ENCODE data around the gene APOBR.
"Not testable (repeated sequence)": the region's sequence is repeated elsewhere in the genome, so short reads cannot be mapped to it uniquely, and the experiment has no call there.

The APOBR gene

DNA sequence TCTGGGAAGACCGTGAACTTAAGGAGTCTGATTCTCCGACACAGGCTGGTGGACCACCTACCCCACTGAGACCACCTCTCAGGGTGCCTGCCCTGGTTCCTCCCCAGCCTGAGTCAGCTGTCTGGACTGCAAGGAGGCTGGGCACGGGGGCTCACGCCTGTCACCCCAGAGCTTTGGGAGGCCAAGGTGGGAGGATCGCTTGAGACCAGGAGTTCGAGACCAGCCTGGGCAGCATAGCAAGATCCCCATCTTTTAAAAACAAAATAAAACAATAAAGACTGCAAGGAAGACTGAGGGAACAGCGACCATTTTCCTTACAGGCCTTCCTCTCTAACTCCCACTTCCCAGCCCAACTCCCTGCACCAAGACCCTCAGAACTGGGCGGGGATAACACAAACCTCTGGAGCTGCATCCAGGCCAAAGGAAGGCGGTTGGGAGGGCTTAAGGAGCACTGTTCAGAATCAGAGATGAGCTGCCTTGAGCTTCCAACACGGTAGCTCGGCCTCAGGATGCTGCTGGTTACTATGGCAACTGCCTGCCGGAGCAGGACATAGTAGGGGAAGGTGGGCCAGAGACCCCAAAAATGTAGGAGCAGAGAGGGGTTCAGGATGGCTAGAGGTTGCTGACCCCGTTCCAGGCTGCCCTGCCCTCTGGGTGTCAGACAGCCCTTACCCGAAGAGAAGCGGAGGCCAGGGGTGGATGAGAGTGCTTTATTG lies 4.4 kb downstream of the APOBR start:
- DNase-seq, result no peak

DNA sequence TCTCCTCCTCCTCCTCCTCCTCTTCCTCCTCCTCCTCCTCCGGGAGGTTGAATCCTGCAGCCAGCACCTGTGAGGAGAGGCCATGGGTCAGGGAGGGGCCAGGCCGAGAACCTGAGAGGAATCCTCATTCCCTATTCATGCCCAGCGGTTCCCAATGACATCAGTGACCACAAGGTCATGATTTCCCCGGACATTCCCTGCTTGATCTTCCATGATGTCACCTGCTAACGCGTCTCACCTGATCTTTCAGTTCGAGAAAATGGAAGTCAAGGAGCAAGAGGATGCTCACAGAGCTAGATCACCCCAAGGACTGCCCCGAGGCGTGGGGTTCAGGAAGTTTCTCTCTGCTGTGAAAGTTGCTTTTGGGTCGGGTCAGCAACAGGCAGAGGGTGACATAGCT lies 5.4 kb downstream of the APOBR start:
- DNase-seq, result no peak

DNA sequence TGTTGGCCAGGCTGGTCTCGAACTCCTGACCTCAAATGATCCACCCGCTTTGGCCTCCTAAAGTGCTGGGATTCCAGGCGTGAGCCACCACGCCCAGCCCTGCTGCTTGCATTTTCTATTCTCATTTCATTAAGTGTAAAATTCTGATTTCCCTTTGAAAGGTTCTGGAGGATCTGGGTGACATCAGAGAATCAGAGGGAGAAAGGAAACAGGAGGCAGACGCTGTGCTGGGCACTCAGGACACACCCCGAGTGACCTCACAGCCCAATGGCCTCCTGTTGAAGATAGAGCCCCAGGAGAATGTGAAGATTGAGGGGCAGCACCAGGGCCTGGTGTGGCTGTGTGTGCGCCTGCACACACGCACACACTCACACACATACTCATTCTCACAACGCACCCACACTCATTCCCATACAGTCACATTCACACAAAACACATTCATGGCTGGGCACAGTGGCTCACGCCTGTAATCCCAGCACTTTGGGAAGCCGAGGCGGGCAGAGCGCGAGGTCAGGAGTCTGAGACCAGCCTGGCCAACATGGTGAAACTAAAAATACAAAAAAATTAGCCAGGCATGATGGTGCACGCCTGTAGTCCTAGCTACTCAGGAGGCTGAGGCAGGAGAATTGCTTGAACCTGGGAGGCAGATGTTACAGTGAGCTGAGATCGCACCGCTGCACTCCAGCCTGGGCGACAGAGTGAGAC lies 6.2 kb downstream of the APOBR start:
- not testable (repeated sequence) for DNase-seq

DNA sequence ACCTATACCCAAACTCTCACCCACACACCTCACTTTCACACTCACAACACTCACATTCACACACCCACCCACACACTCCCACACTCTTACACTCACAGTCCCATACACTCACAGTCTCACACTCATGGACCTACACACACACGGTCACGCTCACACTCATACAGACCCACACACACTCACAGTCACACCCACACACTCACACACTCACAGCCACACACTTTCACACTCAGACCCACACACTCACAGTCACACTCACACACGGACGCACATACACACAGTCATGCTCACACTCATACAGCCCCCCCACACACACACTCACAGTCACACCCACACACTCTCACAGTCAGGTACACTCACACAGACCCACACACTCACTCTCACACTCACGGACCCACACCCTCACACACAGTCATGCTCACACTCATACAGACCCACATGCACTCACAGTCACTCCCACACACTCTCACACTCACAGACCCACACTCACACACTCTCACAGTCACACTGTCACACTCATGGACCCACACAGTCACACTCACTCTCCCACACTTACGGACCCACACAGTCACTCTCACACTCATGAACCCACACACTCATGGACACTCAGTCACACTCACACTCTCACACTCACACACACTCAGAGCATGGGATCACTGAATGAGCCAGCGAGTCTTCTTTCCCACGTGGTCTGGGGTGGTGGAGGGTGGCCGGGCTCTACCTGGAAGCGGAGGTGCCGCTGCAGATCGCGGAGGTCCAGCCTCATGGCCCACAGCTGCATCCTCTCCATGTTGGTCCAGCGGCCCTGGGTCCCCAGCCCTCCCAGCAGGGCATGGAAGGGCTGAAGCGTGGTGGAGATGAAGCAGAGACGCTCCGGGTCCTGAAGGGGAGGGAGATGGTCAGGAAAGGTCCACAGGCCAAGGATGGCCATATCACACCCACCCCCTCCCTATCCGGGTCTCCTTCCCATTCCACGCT lies 7.1 kb downstream of the APOBR start:
- no peak for DNase-seq

DNA sequence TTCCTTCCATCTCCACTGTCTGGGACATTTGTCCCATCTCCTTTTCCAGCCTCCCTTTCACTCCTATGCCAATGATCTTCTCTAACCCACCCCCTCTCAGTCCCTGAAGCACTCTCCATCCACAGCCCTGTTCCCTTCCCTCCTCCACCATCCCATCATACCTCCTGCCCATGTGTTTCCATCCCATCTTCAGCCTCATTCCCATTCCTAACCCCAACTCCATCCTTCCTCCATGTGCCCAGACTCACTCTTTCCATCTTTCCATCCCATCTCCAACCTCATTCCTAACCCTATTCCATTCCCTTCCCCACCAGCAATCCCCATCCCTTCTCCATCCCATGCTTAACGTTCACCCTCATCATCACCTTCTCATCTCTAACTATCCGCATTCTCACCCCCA lies 7.8 kb downstream of the APOBR start:
- no peak for DNase-seq

DNA sequence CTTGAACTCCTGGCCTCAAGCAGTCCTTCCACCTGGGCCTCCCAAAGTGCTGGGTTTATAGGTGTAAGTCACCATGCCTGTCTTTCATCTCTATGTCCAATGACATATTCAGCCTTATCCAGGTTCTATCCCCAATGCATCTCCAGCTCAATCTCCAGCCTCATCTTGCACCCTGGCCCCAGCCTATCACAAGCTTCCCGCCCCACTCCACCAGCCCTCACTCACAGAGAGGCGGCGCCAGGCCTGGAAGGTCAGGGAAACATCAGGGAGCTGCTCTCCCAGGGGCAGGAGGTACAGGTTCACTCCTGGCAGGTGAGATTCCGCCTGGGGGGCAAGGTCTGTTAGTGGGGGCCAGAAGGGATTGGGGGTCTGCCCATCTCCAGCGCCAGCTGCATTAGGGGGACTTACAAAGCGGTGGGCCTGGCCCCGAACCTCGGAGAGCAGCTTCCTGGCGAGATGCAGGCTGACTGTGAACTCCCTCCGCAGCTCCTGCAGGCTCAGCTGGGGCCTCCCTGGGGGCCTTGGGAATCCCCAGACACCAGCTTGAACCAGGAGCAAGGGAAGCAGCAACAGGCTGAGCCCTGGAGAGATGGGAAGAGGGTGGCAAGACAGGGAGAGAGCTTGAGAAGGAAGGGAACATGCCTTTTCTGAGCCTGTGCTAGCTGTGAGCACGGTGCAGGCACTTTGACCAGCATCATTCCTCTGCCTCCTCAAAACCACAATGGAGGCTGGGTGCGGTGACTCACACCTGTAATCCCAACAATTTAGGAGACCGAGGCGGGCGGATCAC lies 9.2 kb downstream of the APOBR start:
- no peak for DNase-seq

DNA sequence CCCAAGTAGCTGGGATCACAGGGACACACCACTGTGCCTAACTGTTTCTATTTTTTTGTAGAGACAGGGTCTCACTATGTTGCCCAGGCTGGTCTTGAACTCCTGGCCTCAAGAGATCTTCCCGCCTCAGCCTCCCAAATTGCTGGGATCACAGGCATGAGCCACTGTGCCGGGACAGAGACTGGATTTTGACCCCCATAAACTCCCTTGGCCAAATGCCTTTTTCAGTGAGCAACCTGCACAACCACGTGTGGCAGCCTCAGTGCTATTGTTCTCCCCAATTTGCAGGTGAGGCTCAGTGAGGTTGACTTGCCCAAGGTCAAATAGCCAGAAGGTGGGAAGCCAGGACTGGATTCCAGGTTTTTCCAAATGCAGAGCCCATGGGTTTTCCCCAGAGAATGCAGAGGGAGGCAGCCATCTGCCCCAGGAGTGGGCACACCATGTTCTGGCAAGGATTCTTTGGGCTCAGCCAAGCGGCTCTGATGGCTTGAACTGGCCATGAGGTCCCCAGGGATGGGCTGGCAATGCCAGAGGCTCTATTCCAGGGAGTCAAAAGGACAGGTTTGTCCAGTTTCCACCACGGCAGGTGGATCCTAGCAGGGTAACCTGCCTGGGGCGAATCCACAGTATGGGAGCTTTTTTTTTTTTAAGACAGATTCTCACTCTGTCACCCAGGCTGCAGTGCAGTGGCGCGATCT lies 10.4 kb downstream of the APOBR start:
- no peak for DNase-seq

DNA sequence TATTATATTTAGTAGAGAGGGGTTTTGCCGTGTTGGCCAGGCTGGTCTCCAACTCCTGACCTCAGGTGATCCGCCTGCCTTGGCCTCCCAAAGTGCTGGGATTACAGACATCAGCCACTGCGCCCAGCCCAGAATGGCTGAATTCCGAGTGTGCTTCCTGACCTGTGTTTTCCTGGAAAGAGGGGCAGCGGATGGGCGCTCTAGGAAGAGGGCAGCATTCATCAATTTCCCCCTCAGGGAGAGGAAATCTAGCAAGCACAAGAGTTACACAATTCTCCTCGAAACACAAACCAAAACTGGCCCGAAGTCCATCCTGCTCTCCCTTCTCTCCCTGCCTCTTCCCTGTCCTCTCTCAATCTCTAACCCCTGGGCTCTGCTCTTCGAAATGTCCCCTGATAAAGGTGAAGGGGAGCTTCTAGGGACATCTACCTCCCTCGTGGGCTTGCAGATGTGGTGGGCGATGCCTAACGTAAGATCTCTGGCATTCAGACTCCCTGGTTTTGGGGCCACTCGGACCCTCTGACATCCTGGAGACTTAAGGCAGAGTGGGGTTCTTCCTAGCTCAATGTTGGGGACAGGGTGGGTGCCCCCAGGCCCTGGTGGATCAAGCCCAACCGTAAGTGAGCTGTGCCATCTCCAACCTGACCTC lies 11.2 kb downstream of the APOBR start:
- no peak for DNase-seq

DNA sequence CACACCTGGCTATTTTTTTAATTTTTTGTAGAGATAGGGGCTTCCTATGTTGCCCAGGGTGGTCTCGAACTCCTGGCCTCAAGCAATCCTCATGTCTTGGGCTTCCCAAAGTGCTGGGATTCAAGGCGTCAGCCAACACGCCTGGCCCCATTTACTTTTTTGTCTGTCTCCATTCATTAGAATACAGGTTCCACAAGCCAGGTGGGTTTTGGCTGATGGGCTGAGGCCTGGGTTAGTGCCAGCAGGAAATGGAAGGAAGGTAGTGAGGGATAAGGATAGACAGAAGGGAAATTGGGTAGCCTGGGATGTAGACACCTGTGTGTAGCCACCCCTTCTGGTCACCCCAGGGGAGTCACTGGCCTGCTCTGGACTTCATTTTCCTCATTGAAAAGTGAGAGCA lies 16.6 kb downstream of the APOBR start:
- DNase-seq, result no peak

DNA sequence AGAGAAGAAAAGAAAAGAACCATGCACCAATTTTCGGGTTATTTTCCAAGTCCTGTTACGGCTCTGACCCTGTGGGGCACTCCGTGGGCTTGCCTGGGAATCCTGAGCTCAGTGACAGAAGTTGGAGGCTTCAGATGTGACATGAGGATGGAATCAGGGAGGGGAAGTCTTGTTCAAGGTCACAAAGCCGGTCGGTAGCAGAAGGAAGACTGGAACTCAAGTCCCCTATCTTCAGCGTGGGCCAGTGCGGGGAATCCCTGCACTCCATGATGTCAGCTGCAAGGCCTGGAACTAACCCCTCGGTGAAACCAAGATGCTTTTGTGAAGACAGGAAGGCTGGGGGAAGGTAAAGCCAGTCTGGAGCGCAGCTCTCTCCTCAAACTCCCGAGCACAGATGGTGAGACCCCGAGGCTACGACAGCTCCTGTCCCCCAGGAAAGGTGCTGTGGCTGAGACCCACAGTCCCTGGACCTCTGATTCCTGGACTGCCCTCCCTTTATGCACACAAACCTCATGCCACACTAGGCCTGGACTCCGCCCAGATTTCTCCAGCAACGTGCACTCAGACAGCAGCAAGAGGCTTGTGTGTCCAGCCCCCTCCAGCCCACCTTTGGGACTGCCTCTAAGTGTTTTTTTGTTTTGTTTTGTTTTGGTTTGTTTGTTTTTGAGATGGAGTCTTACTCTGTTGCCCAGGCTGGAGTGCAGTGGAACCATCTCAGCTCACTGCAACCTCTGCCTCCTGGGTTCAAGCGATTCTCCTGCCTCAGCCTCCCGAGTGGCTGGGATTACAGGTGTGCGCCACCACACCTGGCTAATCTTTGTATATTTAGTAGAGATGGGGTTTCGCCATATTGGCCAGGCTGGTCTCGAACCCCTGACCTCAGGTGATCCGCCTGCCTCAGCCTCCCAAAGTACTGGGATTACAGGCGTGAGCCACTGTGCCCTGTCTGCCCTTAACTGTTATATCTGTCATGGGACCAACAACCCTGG lies 17.7 kb downstream of the APOBR start:
- DNase-seq, result no peak

DNA sequence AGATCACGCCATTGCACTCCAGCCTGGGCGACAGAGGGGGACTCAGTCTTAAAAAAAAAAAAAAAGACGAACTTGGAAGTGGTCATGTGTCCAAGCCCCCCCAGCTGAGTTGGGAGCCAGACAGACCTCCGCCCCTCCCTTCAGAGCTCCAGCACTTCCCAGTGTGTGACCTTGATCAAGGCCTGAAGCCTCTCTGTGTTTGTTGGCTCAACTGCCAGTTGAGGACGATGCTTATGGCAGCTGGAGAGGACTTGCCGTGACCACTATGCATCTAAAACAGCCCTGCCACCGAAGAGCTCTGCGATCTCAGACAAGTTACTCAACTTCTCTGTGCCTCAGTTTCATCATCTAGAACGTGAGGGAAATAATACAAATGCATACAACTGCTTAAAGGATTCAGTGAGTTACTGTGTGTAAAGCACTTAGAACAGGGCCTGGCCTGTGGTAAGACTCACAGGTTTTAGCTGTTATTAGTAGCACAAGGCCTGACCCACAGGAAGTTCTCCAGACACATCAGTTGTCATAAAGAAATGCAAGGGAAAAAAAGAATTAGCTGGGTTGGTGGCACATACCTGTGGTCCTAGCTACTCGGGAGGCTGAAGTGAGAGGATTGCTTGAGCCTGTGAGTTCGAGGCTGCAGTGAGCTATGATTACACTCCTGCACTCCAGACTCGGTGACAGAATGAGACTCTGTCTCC lies 19.2 kb downstream of the APOBR start:
- no peak for DNase-seq

DNA sequence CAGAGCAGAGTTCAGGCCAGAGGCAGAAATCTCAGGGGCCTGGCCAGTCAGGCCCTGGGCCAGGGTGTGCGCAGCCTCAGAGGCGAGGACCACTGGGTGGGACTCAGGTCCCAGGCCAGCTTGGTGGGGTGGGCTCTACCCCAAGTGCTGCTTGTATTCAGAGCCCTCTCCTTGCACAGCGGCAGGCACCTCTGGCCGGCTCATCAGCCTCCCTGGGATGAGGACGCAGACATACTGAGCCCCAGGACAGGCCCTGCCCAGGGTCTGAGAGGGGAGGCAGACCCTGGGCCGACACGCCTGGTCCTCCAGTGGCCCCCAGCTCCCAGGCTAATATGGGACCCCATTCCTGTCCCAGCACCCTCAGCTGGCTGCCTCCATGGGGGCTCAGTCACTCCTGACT lies 19.8 kb downstream of the APOBR start:
- DNase-seq, result no peak

DNA sequence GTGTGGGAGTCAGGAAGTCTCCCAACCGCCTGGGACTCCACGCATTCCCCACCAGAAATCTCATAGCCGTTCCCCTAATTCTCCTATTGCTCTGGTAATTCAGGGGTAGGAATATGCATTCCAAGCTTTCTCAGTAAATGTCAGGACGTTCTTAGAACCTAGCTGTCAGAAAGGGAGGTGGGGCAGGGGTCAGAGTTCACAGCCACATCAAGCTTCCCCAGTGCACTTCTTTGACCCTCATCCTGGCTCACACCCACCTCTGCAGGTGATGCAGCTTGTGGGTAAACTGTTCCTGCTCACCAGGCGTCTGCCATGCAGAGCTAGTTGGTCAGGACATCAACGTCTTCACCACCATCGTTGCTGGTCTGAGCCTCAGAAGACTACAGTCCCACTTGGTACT lies 26.2 kb downstream of the APOBR start:
- DNase-seq, result no peak

DNA sequence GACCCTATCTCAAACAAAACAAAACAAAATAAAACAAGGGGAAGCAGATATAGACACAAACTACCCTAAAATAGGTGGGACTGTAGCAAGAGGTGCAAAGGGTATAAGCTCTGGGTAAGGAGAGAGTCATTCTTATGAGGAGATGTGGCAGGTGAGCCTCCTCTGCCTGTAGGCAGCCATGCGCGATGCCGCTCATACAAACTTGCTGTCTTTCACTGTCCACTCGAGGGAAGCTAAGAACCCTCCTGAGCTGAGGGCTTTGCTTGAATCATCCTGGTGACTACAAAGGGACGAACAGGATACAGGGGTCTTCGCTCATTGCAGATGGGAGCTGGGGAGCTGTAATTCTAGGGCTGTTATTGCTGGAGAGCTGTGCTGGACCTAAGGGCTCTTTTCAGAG lies 27.0 kb downstream of the APOBR start:
- DNase-seq, result no peak

DNA sequence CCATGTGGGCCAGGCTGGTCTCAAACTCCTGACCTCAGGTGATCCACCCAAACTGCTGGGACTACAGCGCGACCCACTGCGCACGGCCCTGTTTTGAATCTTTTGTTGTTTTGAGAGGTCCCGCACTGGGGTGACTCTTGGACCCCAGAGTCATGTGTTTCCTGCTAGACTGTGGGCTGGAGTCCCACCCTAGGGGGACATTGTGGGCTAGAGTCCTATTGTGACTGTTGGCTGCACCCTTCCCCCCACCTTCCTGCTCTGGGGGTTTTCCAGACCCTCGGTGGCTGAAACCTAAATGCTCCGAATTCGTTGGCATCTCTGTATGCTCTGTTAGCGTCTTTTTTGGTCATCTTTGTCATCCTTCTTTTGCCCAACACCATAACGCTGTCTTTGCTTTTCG lies 28.3 kb downstream of the APOBR start:
- DNase-seq, result no peak

DNA sequence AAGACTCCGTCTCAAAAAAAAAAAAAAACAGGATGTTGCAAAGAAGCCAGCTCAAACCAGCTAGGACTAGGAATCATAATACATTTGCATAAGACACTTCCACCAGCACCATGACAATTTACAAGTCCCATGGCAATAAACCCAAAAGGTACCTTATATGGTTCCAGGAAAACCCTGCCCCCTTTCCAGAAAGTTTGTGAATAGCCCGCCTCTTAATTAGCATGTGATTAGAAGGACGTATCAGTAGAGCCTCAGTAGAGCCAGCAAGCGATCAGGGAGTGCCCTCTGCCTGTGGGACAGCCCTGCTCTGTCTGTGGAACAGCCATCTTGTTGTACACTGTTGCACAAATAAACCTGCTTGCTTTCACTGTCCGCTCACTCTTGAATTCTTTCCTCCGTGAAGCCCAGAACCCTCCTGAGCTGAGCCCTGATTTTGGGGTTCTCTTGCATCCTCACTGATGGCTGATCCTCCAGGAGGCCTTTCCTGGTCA lies 30.3 kb downstream of the APOBR start:
- no peak for DNase-seq

DNA sequence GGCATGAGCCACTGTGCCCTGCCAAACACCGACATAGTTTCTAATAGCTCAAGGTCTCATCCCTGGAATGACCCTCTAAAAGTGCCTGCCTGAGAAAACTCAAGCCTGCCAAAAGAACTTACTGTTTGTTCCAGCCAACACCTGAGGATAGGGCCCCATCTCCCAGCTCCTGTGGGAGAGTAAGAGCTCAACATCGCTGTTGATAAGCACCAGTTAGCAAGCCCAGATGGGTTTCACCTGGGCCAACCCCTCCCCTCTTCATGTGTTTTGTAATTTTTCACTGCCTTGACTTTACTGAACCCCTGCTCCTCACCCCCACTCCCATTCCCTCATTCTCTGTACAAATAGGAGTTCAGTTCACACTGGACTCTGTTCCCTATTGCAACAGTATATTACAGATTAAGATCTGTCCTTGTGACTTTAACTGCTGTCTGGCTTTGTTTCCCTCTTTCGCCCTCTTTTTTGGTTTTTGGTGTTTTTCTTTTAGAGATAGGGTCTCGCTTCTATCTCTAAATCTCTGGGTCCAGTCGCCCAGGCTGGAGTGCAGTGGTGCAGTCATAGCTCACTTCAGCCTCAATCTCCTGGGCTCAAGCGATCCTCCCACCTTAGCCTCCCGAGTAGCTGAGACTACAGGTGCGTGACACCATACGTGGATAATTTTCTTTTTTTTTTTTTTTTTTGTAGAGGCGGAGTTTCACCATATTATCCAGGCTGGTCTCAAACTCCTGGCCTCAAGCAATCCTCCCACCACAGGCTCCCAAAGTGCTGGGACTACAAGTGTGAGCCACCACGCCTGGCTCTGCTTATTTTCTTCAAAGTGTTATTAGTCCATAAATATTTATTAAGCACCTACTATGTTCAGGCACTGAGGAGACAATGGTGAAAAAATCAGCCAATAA lies 32.0 kb downstream of the APOBR start:
- no peak for DNase-seq

DNA sequence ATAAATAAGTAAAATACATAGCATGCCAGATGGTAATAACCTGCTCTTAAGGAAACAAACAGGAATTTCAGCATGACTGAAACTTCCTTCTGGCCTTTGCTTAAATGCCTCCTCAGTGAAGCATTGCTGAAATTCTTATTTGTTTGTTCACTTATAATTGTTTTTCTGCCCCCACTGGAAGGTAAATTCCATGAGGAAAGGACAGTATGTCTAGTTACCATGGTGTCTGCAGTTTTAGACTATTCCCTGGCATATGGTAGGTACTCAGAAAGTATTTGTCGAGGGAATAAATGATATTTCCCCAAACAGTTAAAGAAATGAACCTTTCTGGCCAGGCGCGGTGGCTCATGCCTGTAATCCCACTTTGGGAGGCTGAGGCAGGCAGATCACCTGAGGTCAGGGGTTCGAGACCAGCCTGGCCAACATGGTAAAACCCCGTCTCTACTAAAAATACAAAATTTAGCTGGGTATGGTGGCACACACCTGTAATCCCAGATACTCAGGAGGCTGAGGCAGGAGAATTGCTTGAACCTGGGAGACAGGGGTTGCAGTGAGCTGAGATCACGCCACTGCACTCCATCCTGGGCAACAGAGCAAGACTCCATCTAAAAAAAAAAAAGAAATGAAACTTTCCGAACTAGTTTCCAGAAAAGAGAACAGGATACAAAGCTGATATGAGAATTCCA lies 32.8 kb downstream of the APOBR start:
- DNase-seq, result not testable (repeated sequence)
